GM21515 (cell line): ENCODE data around the gene FAM168A.
"Not testable (repeated sequence)": the region's sequence is repeated elsewhere in the genome, so short reads cannot be mapped to it uniquely, and the experiment has no call there.

Source experiments
- ATAC-seq: cut with Tn5 transposase; IDR thresholded peaks from one replicate; pipeline ENCODE4 v1.9.1; 2021; ENCODE audit not compliant: unreplicated experiment

FAM168A gene

GRCh38 chr11:73436859-73437258 lies 161.1 kb downstream of the FAM168A start:
- not testable (repeated sequence) for ATAC-seq

GRCh38 chr11:73431396-73431795 lies 166.5 kb downstream of the FAM168A start:
- ATAC-seq, result no peak

DNA sequence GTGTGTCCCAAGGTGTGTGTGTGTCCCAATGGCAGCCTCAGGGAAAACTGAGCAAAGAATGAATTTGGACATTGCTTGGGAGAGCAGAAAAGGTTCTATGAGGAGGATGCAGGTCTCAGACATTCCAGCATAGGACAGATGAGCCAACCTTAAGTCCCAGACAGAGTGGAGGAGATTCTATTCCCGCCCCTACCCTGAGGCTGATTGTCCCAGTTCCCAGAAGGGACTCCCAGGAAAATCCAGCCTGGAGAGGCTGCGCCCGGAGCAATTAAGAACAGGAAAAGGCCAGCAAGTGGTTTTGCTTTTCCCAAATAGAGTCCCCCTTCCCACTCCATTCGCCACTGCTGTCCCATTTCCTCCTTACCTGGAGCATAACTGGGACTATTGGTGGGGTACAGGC lies 167.6 kb downstream of the FAM168A start:
- no peak for ATAC-seq

- no peak for ATAC-seq
These were observed 168.7 kb downstream of the FAM168A start for GRCh38 chr11:73429121-73429750.

GRCh38 chr11:73428699-73429098 lies 169.2 kb downstream of the FAM168A start:
- ATAC-seq, result no peak

DNA sequence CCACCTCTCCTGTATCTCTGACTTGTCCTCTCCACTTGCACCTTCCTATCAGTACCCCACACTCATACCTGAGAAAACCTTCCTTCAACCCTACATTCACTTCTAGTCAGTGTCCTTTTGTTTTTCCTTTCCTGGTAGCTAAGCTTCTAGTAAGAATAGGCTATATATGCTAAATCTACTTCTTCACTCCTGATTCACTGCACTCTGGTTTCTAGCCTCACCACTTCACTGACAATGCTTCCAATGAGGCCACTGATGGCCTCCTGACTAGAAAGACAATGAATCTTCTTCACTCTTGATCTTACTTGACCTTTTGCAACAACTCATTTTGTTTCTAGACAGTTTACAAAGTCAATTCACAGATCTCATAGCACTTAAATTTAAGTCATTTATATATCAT lies 169.7 kb downstream of the FAM168A start:
- no peak for ATAC-seq

GRCh38 chr11:73426219-73426850 lies 171.6 kb downstream of the FAM168A start:
- ATAC-seq, result no peak

- ATAC-seq, result no peak
These were observed 172.8 kb downstream of the FAM168A start for GRCh38 chr11:73425108-73425507.

DNA sequence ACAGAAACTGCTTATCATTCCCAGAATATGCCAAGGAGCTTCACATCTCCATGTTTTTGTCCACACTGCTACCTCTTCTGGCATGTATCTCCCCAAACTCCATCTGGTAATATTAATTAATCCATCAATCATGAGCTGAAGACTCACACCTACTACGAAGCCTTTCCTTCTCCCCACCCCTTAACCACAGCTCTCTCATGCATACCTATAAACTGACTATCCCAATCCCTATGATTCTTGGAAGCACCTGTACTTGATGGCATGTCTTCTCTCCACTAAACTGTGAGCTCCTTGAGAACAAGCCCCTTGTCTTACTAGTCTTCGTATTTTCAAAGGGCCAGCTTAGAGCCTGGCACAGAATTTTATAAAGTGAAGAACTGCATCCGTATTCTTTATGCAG lies 174.4 kb downstream of the FAM168A start:
- no peak for ATAC-seq

GRCh38 chr11:73422886-73423285 lies 175.0 kb downstream of the FAM168A start:
- ATAC-seq, result no peak

DNA sequence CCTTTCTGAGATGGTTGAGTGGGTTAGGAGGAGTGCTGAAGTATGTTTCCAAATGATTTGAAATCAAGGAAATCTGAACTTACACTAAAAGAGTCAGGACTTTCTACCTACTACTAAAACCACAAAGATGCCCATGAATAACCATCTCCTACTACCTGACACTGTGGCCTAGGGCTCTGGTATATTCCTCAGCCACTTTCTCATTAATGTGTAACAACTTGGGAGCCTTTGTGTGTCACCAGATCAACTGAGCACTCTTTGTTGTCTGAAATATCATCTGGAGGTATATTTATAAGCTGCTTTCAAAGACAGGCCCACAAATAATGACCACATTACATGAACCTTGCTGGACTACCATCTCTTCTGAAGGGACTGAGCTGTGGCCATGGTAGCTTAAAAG lies 177.8 kb downstream of the FAM168A start:
- ATAC-seq, result no peak

GRCh38 chr11:73416786-73417185 lies 181.1 kb downstream of the FAM168A start:
- ATAC-seq, result no peak

- ATAC-seq, result no peak
These were observed 181.9 kb downstream of the FAM168A start for GRCh38 chr11:73415854-73416615.

GRCh38 chr11:73414977-73415651 lies 182.8 kb downstream of the FAM168A start:
- no peak for ATAC-seq

- no peak for ATAC-seq
These were observed 184.7 kb downstream of the FAM168A start for GRCh38 chr11:73413256-73413655.

DNA sequence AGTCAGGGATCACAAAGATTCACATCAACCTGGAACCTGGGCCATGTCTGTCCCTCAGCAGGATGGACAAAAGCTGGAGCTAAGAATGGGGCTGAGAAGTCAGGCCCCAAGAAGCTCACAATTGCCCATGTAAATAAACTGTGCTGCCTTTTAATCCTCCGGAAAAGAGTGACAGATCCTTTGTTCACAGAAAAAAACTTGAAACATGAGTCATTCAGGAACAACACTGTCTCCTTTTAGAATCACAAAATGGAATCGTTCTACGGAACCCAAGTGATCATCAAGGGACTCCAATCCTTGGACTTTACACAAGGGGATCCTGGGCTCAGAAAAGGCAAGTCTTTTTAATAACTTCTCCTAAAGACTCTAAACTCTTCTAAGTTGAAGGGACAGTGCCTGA lies 185.6 kb downstream of the FAM168A start:
- no peak for ATAC-seq

DNA sequence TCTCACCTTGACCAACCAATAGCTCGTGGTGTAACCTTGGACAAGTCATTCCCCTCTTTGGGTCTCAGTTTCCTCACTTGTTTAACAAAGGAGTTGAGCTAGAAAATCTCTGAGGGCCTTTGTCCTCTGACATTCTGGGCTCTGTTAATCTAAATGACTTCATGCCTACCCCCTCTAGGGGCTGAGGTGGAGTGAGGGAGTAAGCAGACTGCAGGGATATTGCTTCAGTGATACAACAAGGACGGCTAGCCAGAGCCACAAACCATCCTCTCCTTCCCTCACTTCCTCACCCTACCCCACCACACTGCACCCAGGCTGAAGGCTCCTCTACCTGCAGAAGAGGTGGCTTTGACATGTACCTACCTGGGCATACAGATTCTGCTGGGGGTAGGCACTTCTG lies 186.9 kb downstream of the FAM168A start:
- ATAC-seq, result no peak

- no peak for ATAC-seq
These were observed 187.3 kb downstream of the FAM168A start for GRCh38 chr11:73410627-73411026.

- ATAC-seq, result no peak
These were observed 188.5 kb downstream of the FAM168A start for GRCh38 chr11:73409431-73409830.

DNA sequence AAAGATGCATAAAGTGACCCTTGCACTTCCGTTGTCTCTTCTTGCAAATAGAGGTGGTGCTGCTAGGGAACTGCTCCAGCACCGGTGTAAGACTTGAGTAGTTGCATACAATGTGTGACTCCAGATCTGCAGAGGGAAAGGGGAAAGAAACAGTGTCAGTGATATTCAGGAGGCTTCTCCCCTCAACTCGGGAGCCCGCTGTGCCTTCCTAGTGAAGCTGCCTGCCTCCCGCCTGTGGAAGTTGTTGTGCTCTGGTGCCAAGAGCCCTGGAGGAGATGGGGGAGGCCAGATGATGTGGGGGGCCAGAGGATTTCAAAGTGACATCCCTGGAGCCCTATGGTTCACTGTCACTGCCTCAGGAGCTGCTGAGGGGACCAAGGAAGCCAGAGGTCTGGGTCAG lies 191.3 kb downstream of the FAM168A start:
- no peak for ATAC-seq

GRCh38 chr11:73406131-73406530 lies 191.8 kb downstream of the FAM168A start:
- no peak for ATAC-seq

DNA sequence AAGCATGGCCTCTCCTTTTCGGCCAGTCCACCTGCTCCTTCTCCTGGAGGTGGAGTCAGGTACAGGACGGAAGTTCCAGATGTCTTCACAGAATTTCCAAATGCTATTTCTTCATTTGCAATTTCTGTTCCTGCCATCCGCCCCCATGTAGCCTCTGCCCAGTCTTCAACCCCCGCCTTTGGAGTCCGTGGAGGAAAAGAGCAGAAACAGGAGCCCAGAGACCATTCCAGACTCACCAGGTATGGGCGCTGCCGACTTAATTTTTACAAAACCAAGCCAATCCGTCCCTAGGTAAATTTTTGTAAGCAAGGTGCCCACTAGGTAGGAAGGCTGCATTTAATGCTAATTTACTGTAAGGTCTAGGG lies 192.8 kb downstream of the FAM168A start:
- no peak for ATAC-seq
